ENCODE measurements around the gene VPS13C. TPM values are rescaled to one million over a fixed set of nuclear protein-coding genes. Genes with fewer than 3 reads are reported as not detected.
A peak's percentile ranks its signal among the peaks of the same experiment; 100 is the strongest.
"Not testable (repeated sequence)": the region's sequence is repeated elsewhere in the genome, so short reads cannot be mapped to it uniquely, and the experiment has no call there.

Gene VPS13C
- total RNA-seq, 1 experiment from 2014 or later: 6.5 TPM

GRCh38 chr15:62060896-62061280 is 641 bp upstream of the VPS13C start:
- no peak for DNase-seq
- Histone ChIP-seq H3K27me3 (ENCODE audit: control insufficient read depth, insufficient read depth, low read length) (peaks cover 33% of the 10 kb centered on the region), H3K4me3 (ENCODE audit: insufficient read depth, low read depth, low read length) (peak overlapping the region; percentile 80)

GRCh38 chr15:62059816-62060112 is 483 bp downstream of the VPS13C start:
- H3K4me3 ChIP-seq (ENCODE audit: insufficient read depth, low read depth, low read length): peak overlapping the region; percentile 80
- H3K36me3 ChIP-seq (replicated peaks; ENCODE audit: control insufficient read depth, insufficient read depth, low read length): no peaks in the 10 kb centered on the region
- DNase-seq: no peak
- H3K27me3 ChIP-seq (ENCODE audit: control insufficient read depth, insufficient read depth, low read length): peaks cover 31% of the 10 kb centered on the region

More at GRCh38 chr15:62060896-62061280, 641 bp upstream of the VPS13C start:
- no peaks in the 10 kb centered on the region for H3K36me3 ChIP-seq (replicated peaks; ENCODE audit: control insufficient read depth, insufficient read depth, low read length)

- H3K27me3 ChIP-seq (ENCODE audit: control insufficient read depth, insufficient read depth, low read length): peaks cover 29% of the 10 kb centered on the region
- no peaks in the 10 kb centered on the region for H3K36me3 ChIP-seq (replicated peaks; ENCODE audit: control insufficient read depth, insufficient read depth, low read length)
- H3K4me3 ChIP-seq (ENCODE audit: insufficient read depth, low read depth, low read length): peak overlapping the region; percentile 80
- no peak for DNase-seq
Measured at GRCh38 chr15:62059108-62059815, 985 bp downstream of the VPS13C start.

- DNase-seq: no peak
- Histone ChIP-seq H3K4me3 (ENCODE audit: insufficient read depth, low read depth, low read length) (no peak overlapping the region), H3K27me3 (ENCODE audit: control insufficient read depth, insufficient read depth, low read length) (peaks cover 25% of the 10 kb centered on the region), H3K36me3 (replicated peaks; ENCODE audit: control insufficient read depth, insufficient read depth, low read length) (no peaks in the 10 kb centered on the region)
Measured at GRCh38 chr15:62058327-62059028, 1.8 kb downstream of the VPS13C start.

GRCh38 chr15:62057341-62057980 is 2.8 kb downstream of the VPS13C start:
- Histone ChIP-seq H3K27me3 (ENCODE audit: control insufficient read depth, insufficient read depth, low read length) (peaks cover 21% of the 10 kb centered on the region), H3K4me3 (ENCODE audit: insufficient read depth, low read depth, low read length) (no peak overlapping the region), H3K36me3 (replicated peaks; ENCODE audit: control insufficient read depth, insufficient read depth, low read length) (no peaks in the 10 kb centered on the region)
- no peak for DNase-seq

- Histone ChIP-seq H3K36me3 (replicated peaks; ENCODE audit: control insufficient read depth, insufficient read depth, low read length) (no peaks in the 10 kb centered on the region), H3K27me3 (ENCODE audit: control insufficient read depth, insufficient read depth, low read length) (peaks cover 6% of the 10 kb centered on the region; the same call in 1 of the 2 replicates), H3K4me3 (ENCODE audit: insufficient read depth, low read depth, low read length) (no peak overlapping the region)
- no peak for DNase-seq
Measured at GRCh38 chr15:62054979-62055378, 5.3 kb downstream of the VPS13C start.

GRCh38 chr15:62053439-62054085 is 6.7 kb downstream of the VPS13C start:
- no peak for DNase-seq
- H3K36me3 ChIP-seq (replicated peaks; ENCODE audit: control insufficient read depth, insufficient read depth, low read length): no peaks in the 10 kb centered on the region
- H3K27me3 ChIP-seq (ENCODE audit: control insufficient read depth, insufficient read depth, low read length): no peaks in the 10 kb centered on the region
- no peak overlapping the region for H3K4me3 ChIP-seq (ENCODE audit: insufficient read depth, low read depth, low read length)

GRCh38 chr15:62052713-62053112 is 7.5 kb downstream of the VPS13C start:
- DNase-seq: no peak
- H3K27me3 ChIP-seq (ENCODE audit: control insufficient read depth, insufficient read depth, low read length): no peaks in the 10 kb centered on the region
- H3K36me3 ChIP-seq (replicated peaks; ENCODE audit: control insufficient read depth, insufficient read depth, low read length): no peaks in the 10 kb centered on the region
- no peak overlapping the region for H3K4me3 ChIP-seq (ENCODE audit: insufficient read depth, low read depth, low read length)

- no peaks in the 10 kb centered on the region for H3K27me3 ChIP-seq (ENCODE audit: control insufficient read depth, insufficient read depth, low read length)
- H3K4me3 ChIP-seq (ENCODE audit: insufficient read depth, low read depth, low read length): no peak overlapping the region
- no peaks in the 10 kb centered on the region for H3K36me3 ChIP-seq (replicated peaks; ENCODE audit: control insufficient read depth, insufficient read depth, low read length)
- DNase-seq: no peak
Measured at GRCh38 chr15:62051166-62051565, 9.1 kb downstream of the VPS13C start.

GRCh38 chr15:62050115-62050514 is 10.1 kb downstream of the VPS13C start:
- H3K36me3 ChIP-seq (replicated peaks; ENCODE audit: control insufficient read depth, insufficient read depth, low read length): no peaks in the 10 kb centered on the region
- no peak for DNase-seq
- H3K27me3 ChIP-seq (ENCODE audit: control insufficient read depth, insufficient read depth, low read length): no peaks in the 10 kb centered on the region
- no peak overlapping the region for H3K4me3 ChIP-seq (ENCODE audit: insufficient read depth, low read depth, low read length)

- not testable (repeated sequence) for H3K36me3 ChIP-seq (replicated peaks; ENCODE audit: control insufficient read depth, insufficient read depth, low read length); DNase-seq; H3K4me3 ChIP-seq (ENCODE audit: insufficient read depth, low read depth, low read length); H3K27me3 ChIP-seq (ENCODE audit: control insufficient read depth, insufficient read depth, low read length)
Measured at GRCh38 chr15:62048254-62048653, 12.0 kb downstream of the VPS13C start.

- no peaks in the 10 kb centered on the region for H3K36me3 ChIP-seq (replicated peaks; ENCODE audit: control insufficient read depth, insufficient read depth, low read length)
- no peak overlapping the region for H3K4me3 ChIP-seq (ENCODE audit: insufficient read depth, low read depth, low read length)
- no peaks in the 10 kb centered on the region for H3K27me3 ChIP-seq (ENCODE audit: control insufficient read depth, insufficient read depth, low read length)
- no peak for DNase-seq
Measured at GRCh38 chr15:62047282-62047827, 12.9 kb downstream of the VPS13C start.

GRCh38 chr15:62046078-62046743 is 14.0 kb downstream of the VPS13C start:
- no peaks in the 10 kb centered on the region for H3K36me3 ChIP-seq (replicated peaks; ENCODE audit: control insufficient read depth, insufficient read depth, low read length)
- H3K27me3 ChIP-seq (ENCODE audit: control insufficient read depth, insufficient read depth, low read length): no peaks in the 10 kb centered on the region

GRCh38 chr15:62035256-62035924 is 24.9 kb downstream of the VPS13C start:
- DNase-seq: no peak
- Histone ChIP-seq H3K27me3 (ENCODE audit: control insufficient read depth, insufficient read depth, low read length) (no peaks in the 10 kb centered on the region), H3K4me3 (ENCODE audit: insufficient read depth, low read depth, low read length) (no peak overlapping the region)

More at GRCh38 chr15:62046078-62046743, 14.0 kb downstream of the VPS13C start:
- DNase-seq: no peak
- no peak overlapping the region for H3K4me3 ChIP-seq (ENCODE audit: insufficient read depth, low read depth, low read length)

More at GRCh38 chr15:62035256-62035924, 24.9 kb downstream of the VPS13C start:
- no peaks in the 10 kb centered on the region for H3K36me3 ChIP-seq (replicated peaks; ENCODE audit: control insufficient read depth, insufficient read depth, low read length)
